ENCODE results near the gene FOXP1.
A peak's percentile ranks its signal among the peaks of the same experiment; 100 is the strongest.

FOXP1 gene

DNA sequence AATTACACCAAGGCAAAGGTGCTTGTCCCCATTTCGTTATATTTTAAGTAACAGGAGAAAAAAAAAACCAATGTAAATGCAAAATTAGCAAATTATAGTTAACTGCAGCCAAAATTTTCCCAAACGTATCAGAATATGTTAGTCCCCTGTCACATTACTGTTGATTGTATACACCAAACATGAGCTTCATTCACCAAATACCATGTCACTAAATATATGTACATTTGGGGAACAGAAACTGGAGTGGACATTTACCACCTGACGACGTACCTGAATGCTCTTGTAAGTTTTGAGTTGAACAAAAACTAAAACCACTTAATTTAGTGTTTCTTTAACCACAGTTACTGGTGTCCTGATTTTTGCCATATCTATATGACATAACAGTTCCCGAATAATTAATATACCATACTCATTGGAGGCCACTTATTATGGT lies 3.3 kb upstream of the FOXP1 start:
- no peak for ATAC-seq

DNA sequence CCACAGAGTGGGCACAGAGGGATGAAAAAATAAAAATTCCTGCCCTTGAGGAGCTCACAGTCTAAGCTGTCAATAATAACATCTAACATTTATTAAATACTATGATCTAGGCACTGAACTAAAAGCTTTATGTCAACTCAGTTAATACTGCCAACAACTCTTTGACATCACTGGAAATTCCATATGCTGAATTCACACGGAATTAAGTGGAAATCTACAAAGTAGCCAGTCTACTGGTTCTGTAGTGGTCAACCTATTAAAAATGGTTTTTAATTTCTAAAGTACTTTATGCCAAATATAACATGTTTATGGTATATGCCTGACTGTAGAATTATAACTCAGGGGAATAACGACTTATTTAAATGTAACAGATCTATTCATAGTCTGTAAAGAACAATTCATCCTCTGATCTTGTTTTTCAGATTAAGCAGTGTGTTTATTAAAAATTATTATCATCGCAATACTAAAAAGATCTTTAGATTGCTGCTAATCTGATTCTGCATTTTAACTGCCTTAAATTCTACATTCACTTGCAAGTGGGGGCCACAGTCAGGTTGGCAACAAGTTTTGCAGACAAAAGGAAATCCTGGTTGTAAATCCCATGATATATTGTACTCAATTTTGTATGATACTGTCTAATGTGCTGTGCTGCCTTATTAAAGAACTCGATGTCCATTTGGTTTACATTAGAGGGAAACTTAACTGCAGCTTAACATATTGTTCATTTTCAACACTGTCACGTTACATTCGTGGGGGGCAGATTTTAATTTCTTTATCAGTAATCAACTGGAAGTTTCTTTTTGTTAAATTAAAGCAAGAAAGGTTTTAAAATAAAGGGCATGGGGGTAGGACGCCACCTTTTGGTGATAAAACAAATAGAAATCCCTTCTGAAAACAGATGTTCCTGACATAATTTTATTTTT lies 2.6 kb upstream of the FOXP1 start:
- ATAC-seq, result no peak

DNA sequence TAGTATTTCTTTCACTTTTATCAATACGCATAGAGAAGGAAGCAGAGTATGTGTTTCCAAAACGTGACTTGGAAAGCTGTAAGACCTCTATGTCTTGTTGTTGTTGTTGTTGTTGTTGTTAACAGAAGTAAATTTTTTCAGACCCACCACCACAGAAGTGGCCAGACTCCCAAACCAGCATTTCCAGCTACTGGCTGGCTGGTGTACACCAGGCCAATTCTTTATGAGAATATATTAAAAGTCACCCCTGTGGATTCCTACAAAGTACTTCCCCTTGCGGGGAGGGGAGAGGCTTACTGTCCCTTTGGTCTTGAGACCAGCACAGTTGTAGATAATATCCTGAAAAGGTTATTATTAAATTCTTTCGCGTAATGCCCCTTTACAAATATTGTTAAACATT lies 1.6 kb upstream of the FOXP1 start:
- no peak for ATAC-seq

DNA sequence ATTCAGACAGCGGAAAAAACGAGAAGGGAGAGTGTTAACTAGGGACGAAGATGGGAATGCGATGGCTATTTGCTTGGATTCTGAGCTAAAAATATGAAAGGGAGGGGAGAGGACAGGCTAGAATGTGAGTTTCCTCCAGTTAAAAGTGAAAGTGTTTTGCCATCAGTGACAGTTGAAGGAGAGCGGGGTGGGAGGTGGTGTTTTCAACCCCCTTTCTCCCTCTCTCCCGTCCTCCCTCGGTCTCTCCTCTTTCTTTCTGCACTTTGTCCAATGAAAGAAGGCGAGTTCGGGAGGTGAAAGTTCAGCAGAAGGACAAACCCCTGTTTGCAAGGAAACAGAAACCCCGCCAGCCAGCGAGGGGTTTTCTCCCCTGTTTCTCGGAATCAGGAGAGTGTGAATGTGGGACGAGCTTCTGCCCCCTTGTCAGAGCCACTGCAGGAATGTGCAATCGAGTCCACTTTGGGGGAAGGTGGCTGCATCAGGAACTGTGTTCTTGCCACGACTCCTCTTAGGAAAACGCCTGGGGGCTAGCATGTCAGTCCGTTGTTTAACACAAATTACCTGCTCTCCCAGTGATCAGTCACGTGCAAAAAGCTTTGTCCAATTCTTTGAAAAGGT lies 975 bp upstream of the FOXP1 start:
- peak; percentile 6 to 11 for ATAC-seq

DNA sequence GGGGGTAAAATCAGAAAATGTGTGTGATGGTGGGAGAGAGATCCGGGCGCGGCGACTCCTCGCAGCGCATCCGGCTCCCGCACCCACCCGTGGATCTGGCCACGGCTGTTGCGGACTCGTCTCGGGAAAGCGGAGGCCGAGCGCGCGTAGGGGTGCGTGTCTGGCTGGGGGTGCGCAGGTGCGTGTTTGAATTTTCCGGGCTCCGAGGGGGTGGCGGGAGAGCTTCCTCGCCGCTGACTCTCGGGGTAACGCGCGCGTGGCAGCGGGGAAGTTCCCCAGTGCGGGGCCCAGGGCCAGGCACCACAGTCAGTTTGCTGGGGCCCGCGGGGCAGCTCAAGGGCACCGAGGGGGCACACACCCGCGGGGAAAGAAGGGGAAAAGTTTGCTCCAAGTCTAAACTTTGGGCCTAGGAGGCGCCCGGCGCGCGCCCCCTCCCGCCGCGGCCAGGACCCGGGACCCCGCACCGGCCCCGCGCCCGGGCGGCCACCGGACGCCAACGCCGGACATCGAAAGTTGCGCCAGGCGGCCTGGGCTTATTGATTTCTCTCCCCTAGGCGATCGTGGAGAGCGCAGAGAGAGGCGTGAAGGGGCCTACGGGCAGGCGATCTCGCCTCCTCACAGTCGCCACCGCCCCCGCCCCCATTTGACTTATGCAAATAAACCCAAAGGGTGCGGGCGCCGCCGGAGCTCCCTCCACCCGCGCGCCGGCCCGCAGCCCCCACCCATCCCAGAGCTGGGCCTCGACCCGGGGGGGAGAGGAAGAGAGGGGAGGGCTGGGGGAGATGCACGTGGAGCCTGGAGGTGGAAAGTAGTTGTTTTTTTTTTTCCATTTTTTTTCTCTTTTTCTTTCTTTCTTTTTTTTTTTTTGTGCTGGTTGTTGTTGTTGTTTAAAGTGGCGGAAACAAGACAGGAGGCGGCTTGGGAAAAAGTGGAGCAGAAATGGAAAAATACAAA lies 639 bp downstream of the FOXP1 start:
- peak; percentile 45 to 48 for ATAC-seq

DNA sequence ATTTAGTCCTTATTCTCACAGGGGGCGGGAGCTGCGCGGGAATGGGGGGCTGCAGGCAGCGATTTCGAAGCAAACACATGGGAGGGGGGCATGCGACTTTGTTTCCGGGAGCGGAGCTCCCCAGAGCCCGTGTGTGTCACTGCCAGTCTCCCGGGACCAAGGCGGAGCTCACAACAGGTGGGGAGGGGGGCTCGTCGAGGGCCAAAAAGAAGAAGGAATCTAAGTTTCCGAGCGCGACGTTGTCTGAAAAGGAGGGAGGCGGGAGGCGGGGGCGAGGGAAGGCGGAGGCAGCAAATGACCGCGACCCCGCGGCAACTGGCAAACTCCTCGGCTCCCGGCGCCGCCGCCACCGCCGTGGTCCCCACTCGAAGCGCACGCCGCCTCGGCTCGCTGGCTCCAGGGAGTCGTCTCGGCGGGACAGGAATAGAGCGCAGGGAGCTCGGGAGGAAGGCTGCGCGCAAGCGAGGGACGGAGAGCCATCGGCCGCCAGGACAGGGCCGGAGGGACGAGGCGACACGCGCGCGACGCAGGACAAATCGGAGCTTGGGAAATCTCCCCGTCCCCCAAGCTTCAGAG lies 1.4 kb downstream of the FOXP1 start:
- ATAC-seq, result peak; percentile 7 to 14

DNA sequence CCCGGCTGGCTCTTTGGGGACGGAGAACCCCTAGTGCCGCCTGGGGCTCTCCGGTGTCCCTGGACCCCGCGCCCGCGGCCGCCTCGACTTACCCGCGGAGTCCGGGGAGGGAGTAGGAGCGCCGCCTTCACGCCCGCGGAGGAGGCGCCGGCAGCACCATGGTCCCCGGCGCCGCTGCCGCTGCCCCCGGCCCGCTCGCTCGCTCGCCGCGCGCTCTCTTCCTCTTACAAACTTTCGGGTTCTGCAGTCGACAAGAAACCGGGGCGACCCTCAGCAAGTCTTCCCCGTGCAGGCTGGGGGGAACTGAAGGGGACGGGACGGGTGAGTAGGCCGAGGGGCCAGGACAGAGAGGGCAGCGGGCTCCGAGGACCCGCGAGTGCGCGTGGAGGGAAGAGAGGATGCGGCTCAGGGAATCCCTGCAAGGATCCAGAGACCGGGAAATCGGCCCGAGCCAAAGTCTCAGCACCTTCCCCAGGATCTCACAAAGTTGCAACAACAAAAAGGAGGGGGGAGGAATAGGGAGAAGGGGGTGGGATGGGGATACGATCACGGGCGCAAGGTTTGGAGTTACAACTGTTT lies 2.0 kb downstream of the FOXP1 start:
- no peak for ATAC-seq

DNA sequence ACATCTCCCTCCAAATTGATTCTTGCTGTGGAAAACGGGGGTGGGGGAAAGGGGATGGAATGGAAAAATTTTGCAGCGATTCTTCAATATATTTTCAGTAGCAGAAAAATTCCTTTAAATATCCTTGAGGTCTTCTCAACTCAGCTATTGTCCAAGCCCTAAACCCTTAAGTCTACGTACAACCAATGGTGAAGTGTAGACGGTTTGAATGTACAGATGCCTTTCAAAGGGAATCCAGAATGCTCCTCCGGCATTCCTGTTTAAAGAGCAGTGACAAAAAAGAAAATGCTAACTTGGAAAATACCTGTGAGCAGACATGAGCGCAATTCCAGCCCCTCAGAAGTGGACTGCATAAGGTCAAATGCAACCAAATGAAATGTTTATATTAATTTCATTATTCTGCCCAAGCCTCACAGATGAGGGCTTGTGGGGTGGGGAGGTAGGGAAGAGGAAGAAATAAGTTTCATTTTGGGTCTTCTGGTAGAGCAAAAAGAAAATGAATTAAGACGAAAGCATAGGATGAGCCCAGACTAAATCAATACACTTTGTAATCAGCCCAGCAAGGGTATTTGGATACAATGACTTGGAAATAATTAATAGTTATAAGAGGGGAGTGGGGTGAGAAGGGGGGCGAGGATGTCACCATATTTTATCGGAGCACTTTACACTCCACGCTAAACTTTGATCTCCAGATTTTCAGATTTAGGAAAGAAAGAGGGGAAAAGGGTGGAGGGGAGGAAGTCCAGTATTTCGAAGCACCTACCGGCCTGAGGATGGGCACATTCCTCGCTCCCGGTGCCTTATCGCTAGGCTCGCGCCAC lies 2.7 kb downstream of the FOXP1 start:
- no peak for ATAC-seq

DNA sequence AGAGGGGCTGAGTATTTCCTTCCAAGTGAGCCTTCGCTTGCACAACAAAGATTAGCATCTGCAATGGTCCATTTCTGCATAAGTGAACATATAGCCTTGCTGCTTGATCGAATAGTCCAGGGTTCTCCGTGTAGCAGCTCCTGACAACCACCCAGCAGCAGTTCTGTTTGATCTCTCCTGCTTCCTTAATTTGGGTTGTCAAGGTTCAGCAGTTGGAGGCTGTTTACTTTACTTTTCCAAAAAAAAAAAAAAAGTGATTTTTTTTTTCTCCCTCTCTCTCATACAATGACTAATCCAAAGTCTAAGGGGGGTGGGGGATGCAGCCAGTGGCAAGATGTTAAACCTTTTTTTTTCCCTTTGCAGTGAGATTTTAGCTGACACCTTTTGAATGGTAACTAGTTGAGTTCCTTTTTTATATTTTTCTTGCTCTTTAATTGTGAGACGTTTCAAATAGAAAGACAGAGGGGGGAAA lies 3.6 kb downstream of the FOXP1 start:
- no peak for ATAC-seq

DNA sequence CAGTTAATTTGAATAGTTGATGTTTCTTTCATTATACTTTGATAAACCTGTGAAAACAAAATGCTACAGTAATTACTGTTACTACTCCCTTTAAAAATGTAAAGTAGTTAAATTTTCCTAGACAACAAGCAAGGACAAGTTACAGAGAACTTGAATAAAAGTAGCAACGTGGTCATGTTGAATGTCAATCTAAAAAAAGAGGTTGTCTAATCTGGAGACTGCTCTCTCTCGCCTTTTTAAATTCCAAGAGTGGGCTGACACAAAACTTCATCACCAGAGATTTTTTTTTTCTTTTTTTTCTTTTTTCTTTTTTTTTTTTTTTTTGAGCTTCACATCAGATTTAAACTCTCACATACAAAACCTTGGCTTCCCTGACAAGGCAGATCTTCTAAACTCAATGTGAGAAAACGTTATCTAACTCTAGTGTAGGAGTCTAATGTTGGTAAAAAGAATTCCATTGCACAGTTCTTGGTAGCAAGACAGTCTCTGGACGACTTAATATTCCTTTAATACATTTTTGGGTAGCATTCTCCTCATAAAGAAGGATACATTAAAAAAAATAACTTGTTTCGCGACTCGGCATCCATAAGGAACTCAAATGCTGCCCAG lies 4.1 kb downstream of the FOXP1 start:
- no peak for ATAC-seq

DNA sequence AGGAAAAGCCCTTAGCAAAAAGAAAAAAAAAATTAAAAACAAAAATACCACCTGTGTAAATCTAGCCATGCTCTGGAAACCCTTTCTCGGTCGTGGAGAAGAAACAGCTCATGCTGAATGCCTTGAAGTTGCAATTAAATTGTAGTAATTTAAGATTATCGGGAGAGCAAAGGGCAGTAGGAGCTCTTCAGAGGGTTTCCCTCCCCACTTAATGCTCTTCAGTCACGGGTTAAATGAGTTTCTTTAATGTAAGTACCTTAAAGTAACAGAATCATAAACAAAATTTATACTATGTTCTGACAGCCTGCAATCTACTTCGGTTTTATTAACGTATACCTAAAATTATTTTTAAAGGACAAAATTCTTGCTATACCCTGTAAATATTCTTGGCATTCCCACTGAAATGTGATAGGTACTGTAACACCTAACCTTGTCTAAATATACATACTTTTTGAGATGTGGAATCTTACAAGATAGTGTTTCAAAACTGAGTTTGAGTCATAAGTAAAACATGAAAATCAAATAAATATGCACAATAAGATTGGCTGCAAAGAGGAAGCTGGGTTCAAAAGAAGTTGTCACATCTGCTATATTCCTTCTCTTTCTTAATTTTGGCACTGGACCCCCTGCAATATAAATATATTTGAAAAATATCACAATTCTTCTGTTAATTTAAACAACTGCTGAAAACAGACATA lies 5.3 kb downstream of the FOXP1 start:
- no peak for ATAC-seq

DNA sequence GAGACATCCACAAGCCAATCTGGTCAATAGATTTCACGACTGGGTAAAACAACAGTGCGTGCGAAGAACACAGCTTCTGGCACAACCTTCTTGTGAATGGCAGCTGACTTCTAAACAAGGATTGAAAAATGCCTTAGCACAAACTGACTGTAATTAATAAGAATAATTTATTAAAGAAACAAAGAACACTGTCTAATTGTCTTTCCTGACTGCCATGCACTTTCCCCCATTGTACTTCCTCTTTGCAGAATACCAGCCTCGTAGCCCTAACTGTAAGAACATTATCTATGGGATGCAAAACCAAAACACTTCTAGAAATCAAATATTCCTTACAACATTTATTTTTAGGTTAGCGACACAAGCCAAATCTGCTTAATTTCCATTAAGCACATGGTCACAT lies 6.5 kb downstream of the FOXP1 start:
- no peak for ATAC-seq

DNA sequence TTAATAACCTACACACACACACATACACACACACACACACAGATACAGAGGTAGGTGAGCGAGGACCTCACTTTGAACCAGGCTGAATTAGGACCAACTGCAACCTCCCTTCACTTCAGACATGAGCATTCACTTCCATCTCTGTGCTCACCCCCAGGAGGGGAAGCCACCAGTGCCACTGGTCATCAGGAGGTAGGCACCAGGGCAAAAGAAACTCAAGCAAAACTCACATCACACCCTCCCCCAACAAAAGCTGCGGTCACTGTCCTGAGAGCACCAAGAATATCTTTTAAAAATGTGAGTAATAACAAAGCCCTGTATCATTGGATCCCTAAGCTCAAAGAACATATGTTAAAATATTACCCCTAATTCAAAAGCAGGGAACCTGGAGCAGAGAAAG lies 8.1 kb downstream of the FOXP1 start:
- no peak for ATAC-seq

DNA sequence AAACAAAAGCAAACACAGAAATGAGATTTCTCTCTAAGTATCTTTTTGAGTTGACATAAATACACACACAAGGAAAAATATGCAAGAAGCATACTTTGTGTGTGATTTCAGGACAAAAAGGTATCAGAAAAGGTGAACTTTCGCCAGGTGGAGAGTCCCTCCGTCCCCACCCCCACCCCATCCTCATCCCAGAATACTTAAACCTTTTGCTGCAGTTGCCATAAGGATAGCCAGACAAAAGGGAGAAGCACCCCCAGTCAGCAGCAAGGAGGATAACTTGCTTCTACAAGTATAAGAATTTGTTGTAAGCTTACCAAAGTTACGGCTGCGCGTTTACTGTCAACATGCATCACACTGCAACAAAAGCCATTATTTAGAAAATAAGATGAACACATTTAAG lies 10.3 kb downstream of the FOXP1 start:
- no peak for ATAC-seq

DNA sequence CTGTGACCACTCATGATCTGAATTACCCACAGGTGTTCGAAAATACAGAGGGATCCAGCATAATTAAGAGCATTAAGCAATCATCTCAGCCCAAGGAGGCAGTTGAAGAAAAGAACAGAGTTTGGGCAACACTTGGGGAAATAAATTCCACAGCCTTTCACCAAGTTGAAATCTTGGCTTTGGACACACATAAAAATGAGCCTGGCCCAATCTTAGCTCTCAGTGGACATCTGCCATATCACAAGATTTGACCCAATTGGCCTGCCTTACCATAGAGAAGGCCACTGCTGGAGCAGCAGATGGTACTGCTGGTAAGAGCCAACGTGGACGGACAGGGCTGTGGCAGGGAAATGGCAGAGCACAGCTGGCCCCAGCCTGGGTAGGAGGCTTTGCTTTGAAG lies 13.0 kb downstream of the FOXP1 start:
- ATAC-seq, result no peak

DNA sequence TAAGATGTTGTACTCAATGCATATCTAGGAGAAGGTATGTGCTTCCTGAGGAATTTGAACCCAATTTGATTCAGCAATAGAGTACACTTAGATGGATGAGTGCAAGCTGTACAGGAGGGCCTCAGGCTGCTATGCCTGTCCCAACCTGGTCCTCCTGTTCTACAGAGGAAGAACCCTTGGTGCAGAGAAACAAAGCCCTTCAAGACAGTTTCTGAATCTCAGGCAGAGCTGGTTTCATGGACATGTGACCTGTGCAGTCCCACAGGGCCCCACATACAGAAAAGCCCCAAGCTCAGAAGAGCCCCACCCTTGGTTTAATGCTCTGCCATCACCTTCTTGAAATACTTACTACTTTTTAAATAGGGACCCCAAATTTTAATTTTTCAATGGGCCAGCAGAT lies 15.3 kb downstream of the FOXP1 start:
- no peak for ATAC-seq

DNA sequence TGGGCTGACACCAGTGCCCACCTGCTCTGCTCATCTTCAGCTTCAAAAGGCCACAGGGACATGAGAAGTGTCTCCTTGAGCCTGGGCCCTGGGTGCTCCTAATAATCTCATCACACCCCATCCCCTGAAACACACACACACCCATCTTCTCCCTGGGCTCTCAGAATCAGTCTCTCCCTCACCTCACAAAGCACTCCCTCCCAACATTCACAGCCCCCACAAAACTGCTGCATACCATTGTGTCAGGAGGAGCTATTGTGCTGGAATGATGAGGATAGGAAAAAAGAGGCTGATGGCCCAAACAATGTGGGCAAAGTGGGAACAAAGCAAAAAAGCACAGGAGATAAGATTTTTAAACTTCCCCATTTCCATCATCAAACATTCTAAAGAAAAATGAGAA lies 16.8 kb downstream of the FOXP1 start:
- ATAC-seq, result no peak

DNA sequence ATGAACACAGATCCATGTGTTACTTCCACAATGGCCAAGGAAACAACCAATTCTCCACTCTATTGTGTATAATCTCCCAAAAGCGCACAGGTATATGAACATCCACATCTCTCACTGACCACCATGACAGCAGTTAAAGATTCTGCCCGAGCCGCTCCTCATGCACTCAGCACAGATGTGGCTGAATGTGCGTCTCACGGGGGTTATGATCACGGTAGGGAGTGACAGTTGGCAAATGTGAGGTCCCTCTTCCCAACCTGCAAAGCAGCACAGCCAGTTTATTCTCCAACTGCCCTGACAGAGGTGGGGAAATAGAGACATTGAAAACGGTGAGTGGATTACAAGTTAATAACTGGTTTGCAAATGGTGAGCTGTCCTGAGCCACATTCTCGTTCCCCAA lies 17.6 kb downstream of the FOXP1 start:
- ATAC-seq, result no peak

DNA sequence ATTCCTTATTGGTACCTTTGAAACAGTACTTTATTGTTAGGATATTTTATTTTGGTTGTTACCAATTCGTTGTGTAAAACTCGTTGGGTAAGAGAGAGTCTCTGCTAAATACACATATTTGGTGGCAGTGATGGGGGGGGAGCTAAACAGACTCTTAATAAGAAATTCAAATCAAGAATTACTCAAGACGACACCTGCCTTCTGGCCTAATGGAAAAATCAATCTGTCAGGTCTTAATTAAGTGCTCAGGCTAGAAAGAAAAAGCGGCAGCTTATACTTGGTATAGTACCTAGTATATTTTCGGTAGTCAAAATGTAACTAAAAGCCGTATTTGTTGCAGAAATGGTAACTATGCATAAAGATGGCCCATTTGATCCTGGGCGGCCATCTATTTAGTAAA lies 18.2 kb downstream of the FOXP1 start:
- no peak for ATAC-seq

DNA sequence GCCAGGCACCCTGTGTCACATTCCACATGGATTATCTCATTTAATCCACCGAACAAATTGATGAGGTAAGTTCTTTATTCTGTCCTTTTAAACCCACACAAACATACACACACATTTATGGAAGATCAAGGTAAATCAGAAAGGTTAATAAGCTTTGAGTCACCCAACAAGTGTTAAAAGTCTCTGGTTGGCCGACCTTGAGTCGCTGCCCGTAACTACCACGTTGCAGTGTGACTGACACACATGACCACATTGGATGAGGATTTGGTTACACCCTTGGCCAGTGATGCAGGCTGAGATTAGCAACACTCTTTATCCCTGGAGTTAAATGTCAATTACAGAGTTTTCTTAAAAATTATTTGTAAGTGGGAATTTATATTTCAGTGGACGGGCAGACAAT lies 19.2 kb downstream of the FOXP1 start:
- ATAC-seq, result peak in 1 of 2 donors; percentile 30

All from activated CD4-positive, CD25-positive, alpha-beta regulatory T cell treated with anti-CD3 and anti-CD28 coated beads, Interleukin-2, amount 50 U/mL, for 24 hours (primary cell).